Measurements from ENCODE around the gene IRS1. TPM values are rescaled to one million over a fixed set of nuclear protein-coding genes. Genes with fewer than 3 reads are reported as not detected.

The IRS1 gene
- total and polyA plus RNA-seq, 8 donors, result 13.3 to 43.5 (median 34.7) TPM

GRCh38 chr2:226687641-226688253 lies 111.9 kb downstream of the IRS1 start:
- no peak for ATAC-seq

GRCh38 chr2:226684563-226684959 lies 115.1 kb downstream of the IRS1 start:
- DNase-seq, result no peak
- H3K27me3 ChIP-seq, result peaks cover 0 to under 1% of the 10 kb centered on the region in 2 donors
- peaks cover 0 to 2% of the 10 kb centered on the region in 2 donors for H3K9me3 ChIP-seq
- no peak overlapping the region for H3K27ac ChIP-seq
- H3K4me1 ChIP-seq, result no peaks in the 10 kb centered on the region
- ATAC-seq, result no peak
- TF ChIP-seq CTCF (IDR thresholded peaks at IDR 0.05), result no peak
- H3K36me3 ChIP-seq, result no peaks in the 10 kb centered on the region
- intact Hi-C loops (cut with DNase I), result no loop called here
- no peak overlapping the region for H3K4me3 ChIP-seq

More at GRCh38 chr2:226687641-226688253, 111.9 kb downstream of the IRS1 start:
- intact Hi-C loops (cut with DNase I), result no loop called here
- DNase-seq, result no peak
- Histone ChIP-seq H3K27ac (no peak overlapping the region), H3K4me1 (peaks cover 8 to 9% of the 10 kb centered on the region in 2 donors), H3K36me3 (no peaks in the 10 kb centered on the region), H3K4me3 (no peak overlapping the region), H3K27me3 (peaks cover 0 to 5% of the 10 kb centered on the region in 2 donors), H3K9me3 (peaks cover 0 to 2% of the 10 kb centered on the region in 2 donors)
- no peak for TF ChIP-seq CTCF (IDR thresholded peaks at IDR 0.05)

- TF ChIP-seq CTCF (IDR thresholded peaks at IDR 0.05), result no peak
- Histone ChIP-seq H3K9me3 (peaks cover 0 to 2% of the 10 kb centered on the region in 2 donors), H3K27me3 (no peaks in the 10 kb centered on the region), H3K36me3 (no peaks in the 10 kb centered on the region), H3K4me1 (no peaks in the 10 kb centered on the region), H3K27ac (no peak overlapping the region), H3K4me3 (no peak overlapping the region)
- ATAC-seq (no peak), DNase-seq (no peak)
- intact Hi-C loops (cut with DNase I), result no loop called here
Measured at GRCh38 chr2:226683944-226684562, 115.6 kb downstream of the IRS1 start.

- no peak overlapping the region for H3K27ac ChIP-seq
- ATAC-seq (no peak), DNase-seq (no peak)
- no peak for TF ChIP-seq CTCF (IDR thresholded peaks at IDR 0.05)
- H3K4me1 ChIP-seq, result no peaks in the 10 kb centered on the region
- H3K36me3 ChIP-seq, result no peaks in the 10 kb centered on the region
- H3K27me3 ChIP-seq, result no peaks in the 10 kb centered on the region
- no peak overlapping the region for H3K4me3 ChIP-seq
- peaks cover 0 to 2% of the 10 kb centered on the region in 2 donors for H3K9me3 ChIP-seq
- intact Hi-C loops (cut with DNase I), result no loop called here
Measured at GRCh38 chr2:226683196-226683595, 116.4 kb downstream of the IRS1 start.

Other genes with a start within 250 kb of the IRS1 start
- 10 to 100 TPM; 33.3 to 40.1 TPM for gene RHBDD1, start 36.2 kb upstream of the IRS1 start, total RNA-seq
- gene RHBDD1, start 36.2 kb upstream of the IRS1 start, polyA plus RNA-seq (ENCODE audit: insufficient read length in 6 of 6), result 10 to 100 TPM; 22.8 to 26.6 (median 24.7) TPM